ENCODE results near the gene SH2D2A. TPM values are rescaled to one million over a fixed set of nuclear protein-coding genes. Genes with fewer than 3 reads are reported as not detected.

The SH2D2A gene
- polyA plus RNA-seq, 1 donor from 2014 or later: not detected

DNA sequence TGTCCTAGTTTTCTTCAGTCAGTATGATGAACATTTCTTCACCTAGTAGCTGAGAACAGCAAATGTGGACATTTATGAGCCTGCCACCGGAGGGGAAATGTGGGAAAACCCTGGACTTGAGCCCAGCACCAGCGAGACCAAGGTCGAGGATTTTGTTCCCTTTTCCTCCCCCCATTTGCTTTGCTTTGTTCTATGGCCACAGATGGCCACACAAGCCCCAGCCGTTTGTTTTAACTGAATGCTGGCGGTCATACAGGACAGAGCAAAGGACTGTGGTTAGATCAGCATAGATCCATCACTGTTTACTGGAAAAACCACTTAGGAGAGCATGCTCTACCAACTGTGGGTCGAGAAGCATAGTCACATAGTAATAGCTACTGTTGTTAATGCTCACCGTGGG lies 20.9 kb downstream of the SH2D2A start:
- Histone ChIP-seq H3K27ac (ENCODE audit: low read length) (no peak overlapping the region), H3K27me3 (ENCODE audit: insufficient read depth, low read depth, low read length) (no peaks in the 10 kb centered on the region), H3F3A (ENCODE audit: insufficient read depth, low read length, poor library complexity, severe bottlenecking) (no peaks in the 10 kb centered on the region), H2AFZ (ENCODE audit: low read depth, low read length) (no peak overlapping the region), H3K9ac (ENCODE audit: low read length) (no peak overlapping the region), H3K4me2 (ENCODE audit: low read length) (no peak overlapping the region), H3K36me3 (ENCODE audit: insufficient read depth, low read length) (peaks cover 3% of the 10 kb centered on the region), H3K9me2 (ENCODE audit: insufficient read depth, low read length) (no peaks in the 10 kb centered on the region), H3K79me2 (replicated peaks; ENCODE audit: insufficient read depth, low read length) (no peaks in the 10 kb centered on the region), H3K9me3 (ENCODE audit: low read length) (no peaks in the 10 kb centered on the region), H4K20me1 (ENCODE audit: insufficient read depth) (no peaks in the 10 kb centered on the region), H3K4me3 (ENCODE audit: low read length) (no peak overlapping the region)
- TF ChIP-seq RAD21 (conservative IDR thresholded peaks at IDR 0.05): no peak
- TF ChIP-seq TAF1 (IDR thresholded peaks at IDR 0.05; ENCODE audit: low read depth): no peak
- TF ChIP-seq, protein P1, sequence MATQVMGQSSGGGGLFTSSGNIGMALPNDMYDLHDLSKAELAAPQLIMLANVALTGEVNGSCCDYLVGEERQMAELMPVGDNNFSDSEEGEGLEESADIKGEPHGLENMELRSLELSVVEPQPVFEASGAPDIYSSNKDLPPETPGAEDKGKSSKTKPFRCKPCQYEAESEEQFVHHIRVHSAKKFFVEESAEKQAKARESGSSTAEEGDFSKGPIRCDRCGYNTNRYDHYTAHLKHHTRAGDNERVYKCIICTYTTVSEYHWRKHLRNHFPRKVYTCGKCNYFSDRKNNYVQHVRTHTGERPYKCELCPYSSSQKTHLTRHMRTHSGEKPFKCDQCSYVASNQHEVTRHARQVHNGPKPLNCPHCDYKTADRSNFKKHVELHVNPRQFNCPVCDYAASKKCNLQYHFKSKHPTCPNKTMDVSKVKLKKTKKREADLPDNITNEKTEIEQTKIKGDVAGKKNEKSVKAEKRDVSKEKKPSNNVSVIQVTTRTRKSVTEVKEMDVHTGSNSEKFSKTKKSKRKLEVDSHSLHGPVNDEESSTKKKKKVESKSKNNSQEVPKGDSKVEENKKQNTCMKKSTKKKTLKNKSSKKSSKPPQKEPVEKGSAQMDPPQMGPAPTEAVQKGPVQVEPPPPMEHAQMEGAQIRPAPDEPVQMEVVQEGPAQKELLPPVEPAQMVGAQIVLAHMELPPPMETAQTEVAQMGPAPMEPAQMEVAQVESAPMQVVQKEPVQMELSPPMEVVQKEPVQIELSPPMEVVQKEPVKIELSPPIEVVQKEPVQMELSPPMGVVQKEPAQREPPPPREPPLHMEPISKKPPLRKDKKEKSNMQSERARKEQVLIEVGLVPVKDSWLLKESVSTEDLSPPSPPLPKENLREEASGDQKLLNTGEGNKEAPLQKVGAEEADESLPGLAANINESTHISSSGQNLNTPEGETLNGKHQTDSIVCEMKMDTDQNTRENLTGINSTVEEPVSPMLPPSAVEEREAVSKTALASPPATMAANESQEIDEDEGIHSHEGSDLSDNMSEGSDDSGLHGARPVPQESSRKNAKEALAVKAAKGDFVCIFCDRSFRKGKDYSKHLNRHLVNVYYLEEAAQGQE (IDR thresholded peaks at IDR 0.05; ENCODE audit: borderline replicate concordance): no peak

DNA sequence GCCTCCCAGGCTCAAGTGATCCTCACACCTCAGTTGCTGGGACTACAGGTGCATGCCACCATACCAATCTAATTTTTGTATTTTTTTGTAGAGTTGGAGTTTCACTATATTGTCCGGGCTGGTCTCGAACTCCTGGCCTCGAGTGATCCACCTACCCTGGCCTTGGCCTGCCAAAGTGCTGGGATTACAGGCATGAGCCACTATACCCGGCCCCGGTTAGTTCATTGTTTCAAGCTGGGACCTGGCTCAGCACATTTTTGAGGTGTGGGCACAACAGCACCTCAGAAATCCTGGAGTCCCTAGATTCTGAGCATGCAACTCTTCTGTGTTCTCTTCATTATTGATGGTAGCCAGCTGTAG lies 21.3 kb downstream of the SH2D2A start:
- Histone ChIP-seq H3K4me3 (ENCODE audit: low read length) (no peak overlapping the region), H3K4me2 (ENCODE audit: low read length) (no peak overlapping the region), H3K27me3 (ENCODE audit: insufficient read depth, low read depth, low read length) (no peaks in the 10 kb centered on the region), H3K9me2 (ENCODE audit: insufficient read depth, low read length) (no peaks in the 10 kb centered on the region), H3K36me3 (ENCODE audit: insufficient read depth, low read length) (peaks cover 3% of the 10 kb centered on the region), H4K20me1 (ENCODE audit: insufficient read depth) (no peaks in the 10 kb centered on the region), H3K9ac (ENCODE audit: low read length) (no peak overlapping the region), H3K27ac (ENCODE audit: low read length) (no peak overlapping the region), H2AFZ (ENCODE audit: low read depth, low read length) (no peak overlapping the region), H3K9me3 (ENCODE audit: low read length) (no peaks in the 10 kb centered on the region), H3K79me2 (replicated peaks; ENCODE audit: insufficient read depth, low read length) (no peaks in the 10 kb centered on the region), H3F3A (ENCODE audit: insufficient read depth, low read length, poor library complexity, severe bottlenecking) (no peaks in the 10 kb centered on the region)
- TF ChIP-seq MXI1 (conservative IDR thresholded peaks at IDR 0.05; ENCODE audit: poor library complexity, severe bottlenecking) (no peak), TAF1 (IDR thresholded peaks at IDR 0.05; ENCODE audit: low read depth) (no peak), EZH2 (IDR thresholded peaks at IDR 0.05; ENCODE audit: borderline replicate concordance, insufficient read depth, low read length, poor library complexity, severe bottlenecking) (no peak), RAD21 (conservative IDR thresholded peaks at IDR 0.05) (no peak), SMC3 (conservative IDR thresholded peaks at IDR 0.05; ENCODE audit: poor library complexity) (no peak), POLR2AphosphoS5 (IDR thresholded peaks at IDR 0.05) (no peak), EP300 (conservative IDR thresholded peaks at IDR 0.05; ENCODE audit: poor library complexity, severe bottlenecking) (no peak)
- TF ChIP-seq, protein P2, sequence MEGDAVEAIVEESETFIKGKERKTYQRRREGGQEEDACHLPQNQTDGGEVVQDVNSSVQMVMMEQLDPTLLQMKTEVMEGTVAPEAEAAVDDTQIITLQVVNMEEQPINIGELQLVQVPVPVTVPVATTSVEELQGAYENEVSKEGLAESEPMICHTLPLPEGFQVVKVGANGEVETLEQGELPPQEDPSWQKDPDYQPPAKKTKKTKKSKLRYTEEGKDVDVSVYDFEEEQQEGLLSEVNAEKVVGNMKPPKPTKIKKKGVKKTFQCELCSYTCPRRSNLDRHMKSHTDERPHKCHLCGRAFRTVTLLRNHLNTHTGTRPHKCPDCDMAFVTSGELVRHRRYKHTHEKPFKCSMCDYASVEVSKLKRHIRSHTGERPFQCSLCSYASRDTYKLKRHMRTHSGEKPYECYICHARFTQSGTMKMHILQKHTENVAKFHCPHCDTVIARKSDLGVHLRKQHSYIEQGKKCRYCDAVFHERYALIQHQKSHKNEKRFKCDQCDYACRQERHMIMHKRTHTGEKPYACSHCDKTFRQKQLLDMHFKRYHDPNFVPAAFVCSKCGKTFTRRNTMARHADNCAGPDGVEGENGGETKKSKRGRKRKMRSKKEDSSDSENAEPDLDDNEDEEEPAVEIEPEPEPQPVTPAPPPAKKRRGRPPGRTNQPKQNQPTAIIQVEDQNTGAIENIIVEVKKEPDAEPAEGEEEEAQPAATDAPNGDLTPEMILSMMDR (IDR thresholded peaks at IDR 0.05; ENCODE audit: poor library complexity, severe bottlenecking): no peak
- TF ChIP-seq, protein P1 (IDR thresholded peaks at IDR 0.05; ENCODE audit: borderline replicate concordance): no peak
